HG02642 (cell line): ENCODE data around the gene FAM193B.
"Not testable (repeated sequence)": the region's sequence is repeated elsewhere in the genome, so short reads cannot be mapped to it uniquely, and the experiment has no call there.

Experiments used
- ATAC-seq: cut with Tn5 transposase; IDR thresholded peaks from one replicate; pipeline ENCODE4 v1.9.1; 2021; ENCODE audit warnings: mild to moderate bottlenecking; ENCODE audit not compliant: unreplicated experiment, poor library complexity

Gene FAM193B

GRCh38 chr5:177540438-177540837 is 13.9 kb downstream of the FAM193B start:
- no peak for ATAC-seq

- ATAC-seq = no peak
Measured at GRCh38 chr5:177539411-177539810, 15.0 kb downstream of the FAM193B start.

GRCh38 chr5:177538876-177539275 is 15.5 kb downstream of the FAM193B start:
- ATAC-seq = no peak

DNA sequence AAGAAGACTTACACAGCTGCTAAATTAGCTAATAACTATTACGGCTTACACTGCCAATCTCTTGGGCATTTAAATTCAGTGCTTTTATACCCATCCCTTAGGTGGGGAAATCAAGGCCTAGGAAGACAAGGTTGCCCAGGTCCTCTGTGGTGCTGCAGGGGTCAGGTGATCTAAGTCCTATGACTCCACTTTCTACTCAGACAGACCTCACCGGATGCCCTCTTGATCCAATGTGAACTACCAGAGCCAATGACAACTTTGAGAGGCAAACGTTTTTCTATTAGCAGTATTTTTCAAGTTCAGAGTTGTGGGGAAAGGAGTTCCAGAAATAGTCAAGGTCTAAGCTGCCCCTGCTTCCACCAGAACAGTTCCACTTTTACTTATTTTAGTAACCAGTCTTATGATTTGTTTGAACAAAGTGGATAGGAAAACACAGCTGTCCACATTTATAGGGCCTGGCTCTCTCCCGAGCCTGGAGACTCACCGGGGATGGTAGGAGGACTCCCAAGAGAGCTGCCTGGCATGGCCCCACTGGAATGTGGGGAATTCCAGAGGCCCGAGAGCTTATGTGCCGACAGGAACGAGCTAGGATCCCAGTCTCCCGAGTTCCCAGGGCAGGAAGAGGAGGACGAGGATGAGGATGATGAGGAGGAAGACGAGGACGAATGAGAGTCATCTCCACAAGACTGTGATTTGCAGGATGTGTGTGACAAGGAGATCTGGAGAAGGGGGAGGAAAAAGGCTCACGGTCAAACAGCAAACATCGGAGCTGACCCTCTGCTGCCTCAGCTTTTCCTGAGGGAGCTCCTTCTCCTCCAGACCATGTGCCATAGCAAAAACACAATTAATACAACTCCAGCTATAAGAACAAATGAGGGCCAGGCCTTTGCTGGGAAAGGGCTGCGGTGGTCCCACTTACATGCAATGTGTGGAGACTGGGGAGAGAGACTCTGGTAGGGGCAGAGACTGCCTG is 16.7 kb downstream of the FAM193B start:
- no peak for ATAC-seq

DNA sequence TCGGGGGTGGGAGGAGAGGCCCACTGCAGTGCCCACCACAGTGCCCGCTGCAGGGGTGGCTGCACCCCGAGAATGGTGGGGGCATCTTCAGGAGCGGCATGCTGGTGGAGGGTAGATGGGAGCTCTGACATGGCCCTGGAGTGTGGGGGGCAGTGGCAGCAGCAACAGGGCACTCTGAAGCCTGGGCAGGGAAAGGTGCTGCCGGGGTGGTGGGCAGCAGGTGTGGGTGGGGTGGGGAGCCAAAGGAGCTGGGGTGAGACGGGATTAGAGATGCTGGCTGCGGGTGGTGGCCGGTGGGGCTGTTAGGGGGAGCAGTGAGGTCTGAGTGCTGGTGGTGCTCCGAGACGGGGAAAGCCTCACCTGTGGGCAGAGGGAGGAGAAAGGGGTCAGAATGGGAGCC is 18.0 kb downstream of the FAM193B start:
- no peak for ATAC-seq

- ATAC-seq = no peak
Measured at GRCh38 chr5:177535125-177535524, 19.2 kb downstream of the FAM193B start.

- ATAC-seq = not testable (repeated sequence)
Measured at GRCh38 chr5:177534433-177534832, 19.9 kb downstream of the FAM193B start.

DNA sequence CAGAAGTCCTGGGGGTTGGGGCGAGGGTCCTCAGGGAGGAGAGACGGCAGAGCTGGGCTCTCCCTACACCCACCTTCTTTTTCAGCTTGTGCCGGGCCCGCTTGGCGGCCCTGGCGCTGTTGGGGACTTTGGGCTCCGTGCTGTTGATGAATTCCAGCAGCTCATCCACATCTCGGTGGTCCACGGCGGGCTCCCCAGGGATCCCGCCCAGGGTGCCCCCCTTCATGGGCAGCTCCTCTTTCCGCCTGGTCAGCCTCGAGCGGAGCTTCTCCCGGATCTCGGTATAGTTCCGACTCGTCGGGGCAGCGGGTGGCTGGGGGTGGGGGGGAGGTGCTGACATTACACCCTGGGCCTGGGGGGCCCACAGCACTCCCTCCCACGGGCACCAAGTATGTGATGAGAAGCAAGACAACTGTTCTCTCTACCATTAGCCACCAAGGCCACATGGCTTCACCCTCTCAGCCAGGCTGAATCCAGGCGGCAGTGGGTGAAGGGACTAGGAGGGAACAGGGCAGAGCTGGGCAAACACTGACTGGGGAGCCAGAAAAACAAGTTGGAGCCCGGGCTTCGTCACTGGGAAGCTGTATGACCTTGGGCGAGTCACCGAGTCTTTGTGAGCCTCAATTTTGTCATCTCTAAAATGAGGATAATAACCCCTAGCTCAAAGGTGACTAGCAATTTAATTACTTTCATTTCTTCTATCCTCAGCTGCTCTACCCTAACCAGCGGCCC is 23.0 kb downstream of the FAM193B start:
- no peak for ATAC-seq

DNA sequence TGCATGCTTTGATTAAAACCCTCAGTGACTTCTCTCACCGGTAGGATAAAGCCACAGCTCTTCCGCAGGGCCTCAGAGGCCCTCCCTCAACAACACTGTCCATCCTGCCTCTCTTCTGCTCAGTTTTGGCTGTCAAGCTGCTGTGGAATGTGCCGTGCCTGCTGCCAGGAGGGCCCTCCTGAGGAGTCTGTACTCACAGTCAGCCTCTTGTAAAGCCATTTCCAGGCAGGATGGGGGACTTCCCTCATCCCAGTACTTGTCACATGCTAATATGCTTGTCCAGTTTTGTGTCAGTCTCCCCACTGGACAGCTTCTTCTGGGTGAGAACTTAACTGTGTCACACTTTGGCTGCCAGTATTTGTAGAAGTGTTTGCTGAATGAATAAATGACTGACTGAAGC is 23.7 kb downstream of the FAM193B start:
- no peak for ATAC-seq

DNA sequence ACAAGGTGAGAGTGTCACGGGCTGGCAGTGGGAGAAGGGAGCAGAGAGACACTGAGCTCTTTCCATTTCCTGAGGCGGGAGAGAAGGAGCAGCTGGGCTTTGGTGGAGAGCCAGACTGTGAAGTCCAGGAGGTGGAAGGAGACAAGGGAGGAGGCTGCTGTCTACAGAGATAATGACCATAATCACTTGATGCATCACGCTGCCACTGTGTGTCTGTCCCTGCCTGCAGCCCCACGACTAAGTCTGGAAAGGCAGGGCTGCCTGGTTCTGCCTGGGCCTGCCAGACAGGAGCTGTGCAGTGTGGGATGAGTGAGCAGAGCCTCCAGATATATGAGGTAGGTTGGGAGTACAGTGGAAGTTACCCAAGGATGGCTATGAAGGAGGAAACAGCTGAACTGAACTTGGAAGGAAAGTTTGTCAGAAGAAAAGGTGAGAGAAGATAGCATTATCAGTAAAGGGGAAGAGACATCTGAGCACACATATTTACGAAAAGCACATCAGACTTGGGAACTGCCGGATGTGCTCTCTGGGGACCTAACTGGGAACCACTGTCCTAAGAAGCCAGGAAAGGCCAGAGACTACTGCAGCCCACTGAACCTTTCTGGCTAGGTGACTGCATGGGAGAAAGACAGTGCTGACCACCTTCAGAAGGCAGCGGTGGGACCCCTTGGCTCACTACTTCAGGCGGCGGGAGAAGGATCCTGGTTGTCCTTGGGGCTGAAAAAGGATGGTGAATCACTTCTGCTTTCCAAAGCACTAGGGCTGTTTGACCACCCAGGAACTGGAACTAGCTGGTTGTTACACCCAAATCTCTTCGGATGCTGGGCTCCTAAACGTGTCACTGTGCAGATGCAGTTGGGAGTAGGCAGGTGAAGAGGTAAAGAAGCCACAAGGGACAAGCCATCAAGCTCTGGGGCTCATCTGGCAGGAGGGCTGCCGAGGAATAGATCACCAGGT is 24.8 kb downstream of the FAM193B start:
- ATAC-seq = no peak

DNA sequence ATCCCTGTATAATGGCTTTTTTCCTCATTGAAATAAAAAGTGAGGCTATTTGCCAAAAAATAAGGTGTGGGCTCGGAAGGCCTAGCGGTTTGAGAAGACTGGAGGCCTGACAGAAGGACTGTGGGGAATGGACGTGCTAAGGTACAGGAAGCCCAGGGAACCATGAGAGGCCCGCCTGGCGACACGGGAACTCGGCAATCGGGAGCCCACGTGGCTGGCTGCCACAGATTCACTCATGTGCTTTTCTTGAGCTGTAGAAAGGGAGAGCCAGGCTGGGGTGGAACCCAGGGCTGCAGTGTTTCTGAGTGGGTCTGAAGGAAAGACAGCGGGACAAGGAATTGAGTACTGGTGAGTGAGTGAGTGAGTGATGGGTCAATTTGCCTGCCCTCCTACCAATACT is 25.7 kb downstream of the FAM193B start:
- no peak for ATAC-seq

GRCh38 chr5:177527595-177527994 is 26.8 kb downstream of the FAM193B start:
- ATAC-seq = no peak

DNA sequence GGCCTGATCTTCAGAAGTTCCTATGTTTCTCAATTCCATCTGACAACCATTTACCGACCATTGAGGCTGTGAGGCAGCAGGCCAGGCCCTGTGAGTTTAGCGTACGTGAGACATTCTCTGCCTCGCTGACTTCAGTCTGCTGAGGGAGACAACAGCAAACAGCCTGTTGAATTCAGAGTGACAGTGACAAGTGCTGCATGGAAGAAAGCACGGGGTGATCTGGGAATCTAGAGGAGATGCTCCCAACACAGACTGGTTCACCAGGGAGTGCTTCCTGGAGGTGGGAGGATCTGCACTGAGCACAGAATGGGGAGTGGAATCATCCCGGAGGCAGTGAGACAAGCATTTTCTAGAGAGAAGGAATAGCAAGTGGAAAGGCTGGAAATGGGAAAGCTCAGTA is 27.6 kb downstream of the FAM193B start:
- no peak for ATAC-seq

GRCh38 chr5:177526191-177526590 is 28.2 kb downstream of the FAM193B start:
- ATAC-seq = no peak

- no peak for ATAC-seq
Measured at GRCh38 chr5:177524941-177525655, 29.3 kb downstream of the FAM193B start.

- ATAC-seq = no peak
Measured at GRCh38 chr5:177524539-177524900, 29.8 kb downstream of the FAM193B start.

GRCh38 chr5:177523711-177524538 is 30.4 kb downstream of the FAM193B start:
- ATAC-seq = no peak

GRCh38 chr5:177520916-177521513 is 33.3 kb downstream of the FAM193B start:
- no peak for ATAC-seq

- ATAC-seq = no peak
Measured at GRCh38 chr5:177520271-177520670, 34.1 kb downstream of the FAM193B start.
